NOMO-1 treated with dmso at 0.1 percent for 144 hours (cell line): ENCODE data around the gene AQP2.

Experiments
- DNase-seq: peaks from one replicate; lab custom pipeline; 2025; ENCODE audit not compliant: unreplicated experiment; lab: John Stamatoyannopoulos, UW

AQP2 gene

DNA sequence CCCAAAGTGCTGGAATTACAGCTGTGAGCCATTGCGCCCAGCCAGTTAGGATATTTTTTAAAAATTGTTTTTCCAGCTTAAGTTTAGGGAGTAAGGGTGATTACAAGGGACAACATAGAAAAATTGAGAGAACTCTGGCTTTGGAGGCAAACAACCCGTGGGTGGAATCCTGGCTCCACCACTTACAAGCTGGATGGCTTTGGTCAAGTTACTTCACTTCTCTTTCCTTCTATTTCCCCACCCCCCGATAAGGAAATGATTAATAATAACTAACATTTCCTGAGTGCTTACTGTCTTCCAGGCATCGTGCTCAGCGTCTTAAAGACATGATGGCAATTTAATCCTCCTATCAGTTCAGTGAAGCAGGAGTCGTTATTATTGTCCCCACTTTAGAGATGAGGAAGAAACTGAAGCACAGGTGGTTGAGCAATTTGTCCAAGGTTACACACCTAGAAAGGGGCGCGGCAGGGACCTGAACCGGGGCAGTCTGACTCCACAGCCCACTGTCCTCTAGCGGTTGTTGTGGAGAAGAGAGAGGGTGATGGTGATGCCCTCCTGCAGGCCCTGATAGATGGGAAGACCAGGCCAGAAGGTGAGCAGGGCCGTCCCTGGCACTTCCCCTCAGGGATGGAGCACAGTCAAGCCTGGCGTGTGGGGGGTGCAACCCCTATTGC lies 30.2 kb upstream of the AQP2 start:
- DNase-seq: no peak

- no peak for DNase-seq
These were observed 29.6 kb upstream of the AQP2 start for GRCh38 chr12:49920915-49921286.

GRCh38 chr12:49921299-49921698 lies 29.2 kb upstream of the AQP2 start:
- DNase-seq: no peak

DNA sequence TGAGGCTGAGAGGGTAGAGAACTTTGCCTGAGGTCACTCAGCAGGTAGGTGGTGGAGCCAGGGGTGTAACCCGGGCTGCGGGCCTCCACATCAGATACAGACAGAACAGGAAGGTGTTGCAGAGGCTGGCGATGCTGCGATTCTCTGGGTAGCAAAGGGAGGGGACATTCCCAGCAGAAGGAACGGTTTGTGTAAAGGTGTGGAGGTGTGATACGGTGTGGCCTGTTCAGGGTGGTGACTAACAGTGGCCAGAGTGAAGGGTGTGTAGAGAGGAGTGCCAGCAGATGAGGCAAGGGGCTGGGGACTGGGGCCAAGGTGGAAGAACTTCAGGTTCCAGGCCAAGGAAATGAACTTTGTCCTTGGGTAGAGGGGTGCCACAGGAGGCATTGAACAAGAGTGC lies 28.6 kb upstream of the AQP2 start:
- DNase-seq: no peak

DNA sequence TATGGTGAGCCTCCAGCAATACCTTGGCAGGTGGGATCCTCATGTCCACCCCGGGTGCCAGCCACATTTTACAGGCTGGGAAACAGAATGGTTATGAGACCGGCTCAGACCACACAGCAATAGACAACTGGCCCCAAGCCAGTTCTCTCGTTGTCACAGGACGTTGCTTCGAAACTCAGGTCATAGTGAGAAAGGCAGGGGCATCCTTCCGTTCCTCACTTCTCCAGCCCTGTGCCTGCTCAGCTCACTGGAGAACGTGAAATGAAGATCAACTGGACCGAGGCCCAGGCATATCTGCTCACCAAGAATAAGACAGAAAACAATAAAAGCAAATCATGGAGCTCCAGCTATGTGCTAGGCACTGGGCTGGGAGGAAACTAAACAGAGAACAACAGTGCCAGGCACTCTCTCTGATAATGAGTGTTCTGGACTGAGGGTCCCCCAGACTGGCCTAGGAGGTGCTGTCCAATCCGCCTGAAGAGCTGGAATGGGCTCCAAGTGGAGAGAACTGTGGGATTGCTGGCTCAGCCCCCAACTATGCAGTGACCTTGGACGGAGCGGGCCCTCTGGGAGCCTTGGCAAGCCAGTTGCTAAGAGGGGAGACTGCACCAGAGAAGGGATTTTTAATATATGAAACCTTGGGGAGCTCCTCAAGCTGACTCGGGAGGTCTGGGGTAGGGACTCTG lies 28.0 kb upstream of the AQP2 start:
- no peak for DNase-seq

GRCh38 chr12:49923035-49923644 lies 27.4 kb upstream of the AQP2 start:
- no peak for DNase-seq

DNA sequence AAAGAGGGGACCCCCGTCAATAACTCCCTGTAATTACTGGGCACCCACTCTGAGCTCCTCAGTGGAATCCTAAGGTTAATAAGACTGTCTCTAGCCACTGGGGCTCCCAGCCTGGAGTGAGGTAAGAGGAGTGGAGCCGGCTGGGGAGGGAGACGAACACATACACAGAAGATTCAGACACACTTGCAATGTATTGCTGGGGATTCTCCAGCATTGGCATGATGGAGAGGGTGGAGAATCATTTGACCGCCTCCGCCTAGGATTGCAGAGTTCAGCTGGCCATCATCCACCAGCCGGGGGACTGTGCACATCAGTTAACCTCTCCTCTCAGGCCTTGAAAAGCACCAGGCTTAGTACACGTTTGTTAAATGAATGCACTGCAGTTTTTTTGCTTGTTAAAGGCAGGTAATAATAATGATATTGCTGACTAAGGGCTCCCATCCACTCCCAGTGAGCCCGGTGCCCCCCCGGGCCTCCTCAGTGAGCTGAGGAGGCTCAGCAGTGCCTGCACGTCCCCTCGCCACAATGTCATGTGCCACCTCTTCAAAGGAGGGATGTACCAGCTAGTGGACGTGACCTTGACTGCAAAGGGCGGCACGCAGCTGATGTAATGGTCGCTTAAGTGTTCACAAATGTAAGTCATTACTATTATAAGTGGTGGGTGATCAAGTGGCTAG lies 26.5 kb upstream of the AQP2 start:
- DNase-seq: no peak

DNA sequence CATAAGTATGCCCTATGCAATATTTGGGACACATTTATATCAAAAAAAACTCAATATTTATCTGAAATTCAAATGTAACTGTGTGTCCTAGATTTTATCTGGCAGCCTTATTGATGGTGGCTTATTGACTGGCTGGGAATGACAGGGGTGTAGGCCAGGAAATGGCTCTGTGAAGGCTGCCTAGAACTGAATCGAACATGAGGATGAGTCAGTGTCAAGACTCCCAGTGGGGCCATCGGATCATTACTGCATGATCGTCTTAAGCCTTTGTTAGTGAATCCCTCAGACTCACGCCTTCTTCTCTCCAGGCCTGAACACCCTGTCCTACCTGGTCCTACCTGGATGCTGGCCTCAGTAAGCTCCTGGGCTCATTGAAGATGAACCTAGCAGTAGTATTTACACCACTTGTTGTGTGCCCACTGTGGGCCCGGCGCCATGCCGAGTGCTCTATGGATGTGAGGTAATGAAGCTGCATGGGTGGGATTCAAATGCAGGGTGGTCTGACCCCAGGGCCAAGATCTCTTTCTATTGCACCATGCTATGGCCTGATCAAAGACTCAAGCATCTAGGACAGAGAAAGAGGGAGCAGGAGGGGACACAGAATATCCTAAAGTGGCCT lies 25.8 kb upstream of the AQP2 start:
- no peak for DNase-seq

- no peak for DNase-seq
These were observed 24.9 kb upstream of the AQP2 start for GRCh38 chr12:49925433-49926204.

DNA sequence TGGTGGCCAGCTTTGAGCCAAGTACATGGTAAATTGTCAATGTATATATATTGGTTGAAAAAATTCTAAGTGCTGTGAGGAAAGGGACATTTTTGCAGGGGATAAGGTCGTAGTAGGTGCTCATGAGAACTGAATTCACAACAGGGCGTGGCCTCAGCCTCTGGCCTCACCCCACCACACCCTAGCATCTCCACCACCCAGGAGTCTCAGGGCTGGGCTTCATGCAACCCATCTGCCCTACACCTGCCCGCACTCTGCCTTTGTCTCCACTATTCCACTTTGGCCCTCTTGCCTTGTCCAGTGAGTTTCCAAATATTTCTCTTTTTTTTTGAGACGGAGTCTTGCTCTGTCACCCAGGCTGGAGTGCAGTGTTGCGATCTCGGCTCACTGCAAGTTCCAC lies 22.1 kb upstream of the AQP2 start:
- no peak for DNase-seq

DNA sequence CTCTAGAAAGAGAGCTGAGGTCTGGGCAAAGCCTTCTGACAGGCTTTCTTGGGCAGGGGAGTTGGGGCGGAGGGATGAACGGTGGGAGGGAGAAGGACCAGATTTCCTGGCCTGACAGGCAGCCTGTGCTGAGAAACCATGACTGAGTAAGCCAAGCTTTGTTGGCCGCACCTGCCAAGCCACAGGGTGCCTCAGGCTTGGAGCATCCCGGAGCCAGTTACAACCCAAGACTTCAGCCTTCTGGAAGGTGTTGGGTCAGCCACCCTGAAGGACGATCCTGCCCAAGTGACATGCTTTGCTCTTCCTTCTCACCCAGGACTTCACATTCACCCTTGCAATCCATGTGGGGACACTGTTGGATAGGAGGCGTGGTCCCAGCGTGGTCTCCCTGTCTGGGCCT lies 21.0 kb upstream of the AQP2 start:
- no peak for DNase-seq

GRCh38 chr12:49930515-49931288 lies 19.8 kb upstream of the AQP2 start:
- DNase-seq: no peak

GRCh38 chr12:49932023-49932422 lies 18.5 kb upstream of the AQP2 start:
- DNase-seq: no peak

- DNase-seq: no peak
These were observed 17.9 kb upstream of the AQP2 start for GRCh38 chr12:49932533-49933130.

DNA sequence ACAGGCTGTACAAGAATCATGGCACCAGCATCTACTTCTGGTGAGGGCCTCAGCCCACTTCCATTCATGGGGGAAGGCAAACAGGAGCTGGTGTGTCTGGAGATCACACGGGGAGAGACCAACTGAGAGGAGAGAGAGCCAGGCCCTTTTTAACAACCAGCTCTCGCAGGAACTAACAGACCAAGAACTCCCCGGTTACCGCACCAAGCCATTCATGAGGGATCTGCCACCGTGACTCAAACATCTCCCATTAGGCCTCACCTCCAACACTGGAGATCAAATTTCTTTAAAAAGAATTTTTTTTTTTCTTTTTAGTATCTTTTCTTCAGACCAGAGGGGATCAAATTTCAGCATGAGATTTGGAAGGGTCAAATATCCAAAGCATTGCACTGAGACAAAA lies 16.7 kb upstream of the AQP2 start:
- no peak for DNase-seq

DNA sequence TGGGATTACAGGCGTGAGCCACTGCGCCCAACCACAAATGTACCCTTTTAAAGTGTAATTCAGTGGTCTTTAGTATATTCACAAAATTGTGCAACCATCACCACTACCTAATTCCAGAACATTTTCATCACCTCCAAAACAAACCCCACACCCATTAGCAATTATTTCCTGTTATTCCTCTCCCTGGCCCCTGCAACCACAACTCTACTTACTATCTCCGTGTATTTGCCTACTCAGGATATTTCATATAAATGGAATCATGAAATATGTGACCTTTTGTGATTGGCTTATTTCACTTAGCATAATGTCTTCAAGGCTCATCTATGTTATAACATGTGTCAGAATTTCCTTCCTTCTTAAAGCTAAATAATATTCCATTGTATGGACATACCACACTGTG lies 16.0 kb upstream of the AQP2 start:
- no peak for DNase-seq

- DNase-seq: no peak
These were observed 13.6 kb upstream of the AQP2 start for GRCh38 chr12:49936925-49937324.

GRCh38 chr12:49937639-49938300 lies 12.8 kb upstream of the AQP2 start:
- no peak for DNase-seq

DNA sequence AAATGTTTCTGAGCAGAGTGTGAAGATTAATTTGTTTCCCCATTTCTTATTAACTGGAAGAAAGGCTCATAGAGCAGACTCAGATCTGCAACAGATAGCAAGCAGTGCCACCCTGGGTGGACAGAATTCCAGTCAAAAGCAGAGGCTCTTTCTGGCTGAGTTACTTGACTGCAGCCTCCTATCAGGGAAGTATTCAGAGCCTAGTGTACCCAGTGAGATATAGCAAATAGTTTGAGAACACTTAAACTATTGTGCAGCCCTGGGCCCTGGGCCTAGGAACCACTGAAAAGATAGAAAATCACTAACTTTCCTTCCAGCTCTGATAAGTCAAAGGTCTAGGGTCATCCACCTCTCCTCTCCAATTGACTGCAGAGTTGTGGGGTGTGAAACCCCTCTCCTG lies 11.2 kb upstream of the AQP2 start:
- DNase-seq: no peak
